ENCODE measurements around the gene NRIP1.

The NRIP1 gene

DNA sequence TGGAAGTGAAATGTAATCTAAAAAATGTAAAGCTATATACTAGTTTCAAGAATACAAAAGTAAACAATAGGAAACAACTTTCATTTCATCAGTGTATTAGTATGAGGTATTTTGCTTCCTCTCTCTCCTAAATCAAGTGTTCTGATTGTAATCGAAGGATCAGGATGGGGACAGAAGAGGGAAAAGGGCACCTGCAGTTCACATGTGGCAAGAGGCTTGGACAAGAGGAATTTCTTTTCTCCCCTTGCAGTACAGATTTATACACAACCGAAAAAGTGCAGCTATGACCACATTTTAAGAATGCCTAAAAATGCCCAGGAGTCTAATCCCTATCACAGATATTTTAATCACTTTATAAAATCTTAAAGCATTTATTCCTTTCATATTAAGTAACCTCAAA, 63.7 kb downstream of the NRIP1 start:
- H3K4me3 ChIP-seq (replicated peaks; ENCODE audit: low read depth, low read length): no peak overlapping the region
- no peak for TF ChIP-seq CTCF (IDR thresholded peaks at IDR 0.05; ENCODE audit: low read length, missing control alignments)
- DNase-seq (ENCODE audit: low read depth): no peak

- DNase-seq (ENCODE audit: low read depth): peak; percentile 34
- no peak overlapping the region for H3K4me3 ChIP-seq (replicated peaks; ENCODE audit: low read depth, low read length)
- no peak for TF ChIP-seq CTCF (IDR thresholded peaks at IDR 0.05; ENCODE audit: low read length, missing control alignments)
These were observed 64.7 kb downstream of the NRIP1 start for GRCh38 chr21:15000081-15000480.

GRCh38 chr21:14998784-14999183, 66.0 kb downstream of the NRIP1 start:
- no peak for DNase-seq (ENCODE audit: low read depth)
- no peak for TF ChIP-seq CTCF (IDR thresholded peaks at IDR 0.05; ENCODE audit: low read length, missing control alignments)
- no peak overlapping the region for H3K4me3 ChIP-seq (replicated peaks; ENCODE audit: low read depth, low read length)

GRCh38 chr21:14998336-14998735, 66.5 kb downstream of the NRIP1 start:
- H3K4me3 ChIP-seq (replicated peaks; ENCODE audit: low read depth, low read length): no peak overlapping the region
- DNase-seq (ENCODE audit: low read depth): no peak
- no peak for TF ChIP-seq CTCF (IDR thresholded peaks at IDR 0.05; ENCODE audit: low read length, missing control alignments)

DNA sequence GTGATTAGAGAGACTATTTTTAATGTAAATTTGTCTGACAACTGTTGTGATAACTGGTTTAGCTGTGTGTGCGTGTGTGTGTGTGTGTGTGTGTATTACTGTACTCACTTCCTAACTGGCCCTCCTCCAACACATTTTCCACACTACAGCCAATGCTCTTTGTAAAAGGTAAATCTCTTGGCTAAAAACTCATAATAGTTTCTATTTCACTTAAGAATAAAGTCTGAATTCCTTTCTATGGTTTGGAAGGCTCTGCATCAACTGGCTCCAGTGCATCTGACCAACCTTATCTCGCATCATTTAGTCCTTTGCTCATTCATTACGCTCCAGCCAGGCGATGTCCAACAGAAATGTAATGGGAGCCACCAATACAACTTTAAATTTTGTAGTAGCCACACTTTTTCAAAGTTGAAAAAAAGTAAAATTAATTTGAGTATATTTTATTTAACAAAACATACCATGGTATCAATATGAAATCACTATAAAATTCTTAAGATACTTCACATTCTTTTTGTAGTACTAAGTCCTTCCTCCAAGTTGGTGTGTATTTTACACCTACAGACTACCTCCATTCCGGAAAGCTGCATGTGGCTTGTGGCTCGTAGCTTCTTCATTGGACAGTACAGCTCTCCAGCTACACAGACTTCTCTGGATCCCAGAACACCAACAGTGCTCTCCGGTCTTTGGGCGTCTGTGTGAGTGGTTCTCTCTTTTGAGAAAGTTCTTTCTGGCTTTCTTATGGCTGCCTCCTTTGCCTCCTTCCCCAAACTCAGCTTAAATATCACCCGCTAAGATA, 68.9 kb downstream of the NRIP1 start:
- no peak for TF ChIP-seq CTCF (IDR thresholded peaks at IDR 0.05; ENCODE audit: low read length, missing control alignments)
- peak; percentile 82 for DNase-seq (ENCODE audit: low read depth)
- H3K4me3 ChIP-seq (replicated peaks; ENCODE audit: low read depth, low read length): no peak overlapping the region

DNA sequence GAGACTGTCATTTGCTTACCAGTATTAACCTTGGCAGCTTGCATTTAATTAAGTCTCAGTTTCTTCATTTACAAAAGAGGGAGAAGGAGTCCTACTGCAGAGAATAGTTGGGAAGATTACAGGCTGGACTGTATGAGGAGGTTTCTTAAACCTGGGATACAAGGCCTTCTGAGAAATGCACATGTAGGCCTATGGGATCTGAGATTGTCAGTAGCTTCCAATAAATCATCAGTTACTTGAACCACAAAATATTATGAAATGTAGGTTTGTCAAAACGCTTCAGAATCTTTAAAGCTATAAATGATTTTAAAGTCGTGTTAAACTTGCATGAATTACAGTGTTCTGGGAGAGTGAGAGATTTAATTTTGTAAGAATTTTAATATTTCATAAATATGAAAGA, 69.6 kb downstream of the NRIP1 start:
- H3K4me3 ChIP-seq (replicated peaks; ENCODE audit: low read depth, low read length): no peak overlapping the region
- no peak for TF ChIP-seq CTCF (IDR thresholded peaks at IDR 0.05; ENCODE audit: low read length, missing control alignments)
- DNase-seq (ENCODE audit: low read depth): no peak

- TF ChIP-seq CTCF (IDR thresholded peaks at IDR 0.05; ENCODE audit: low read length, missing control alignments): no peak
These were observed 71.7 kb downstream of the NRIP1 start for GRCh38 chr21:14993115-14993514.

More at GRCh38 chr21:14993115-14993514, 71.7 kb downstream of the NRIP1 start:
- no peak overlapping the region for H3K4me3 ChIP-seq (replicated peaks; ENCODE audit: low read depth, low read length)
- DNase-seq (ENCODE audit: low read depth): no peak

Data from fibroblast of pulmonary artery (primary cell).